SK-N-SH (cell line): ENCODE results near the gene GPR171. TPM values are rescaled to one million over a fixed set of nuclear protein-coding genes. Genes with fewer than 3 reads are reported as not detected.
A peak's percentile ranks its signal among the peaks of the same experiment; 100 is the strongest.

ENCODE experiments used
- CTCF ChIA-PET: fragments of 300-600, 350-600 bp; formaldehyde crosslinking; extraction: SDS; loops from one replicate; lab custom pipeline; 2021; lab: Yijun Ruan, JAX
- POLR2A ChIA-PET: fragments of 350-600 bp; sonication (Branson Sonifier 250); formaldehyde crosslinking; extraction: SDS; loops from one replicate; lab custom pipeline; 2020; ENCODE audit warnings: antibody characterized with exemption, inconsistent platforms; lab: Yijun Ruan, JAX
- DNase-seq: peaks from one replicate; pipeline ENCODE4 v3.0.0; 2012
- H2AFZ ChIP-seq: fragments of 200-600 bp; sonication (generic); 2 replicates; pipeline ENCODE4 v1.8.1; 2016; ENCODE audit warnings: antibody characterized with exemption, mild to moderate bottlenecking, low read depth
- H3F3A ChIP-seq: fragments of 200-600 bp; sonication (generic); replicated peaks from 2 replicates; pipeline ENCODE3; 2016; ENCODE audit warnings: antibody characterized with exemption, mild to moderate bottlenecking; ENCODE audit not compliant: insufficient read depth
- H3K27ac ChIP-seq, 2 experiments: fragments of 200-500 bp in 1 of 2; fragments of 200-600 bp in 1 of 2; sonication (Bioruptor generic) in 1 of 2; sonication (generic), shearing (Covaris generic) in 1 of 2; 2 replicates each; pipeline versions ENCODE4 v1.5.1 to v1.6.1; 2014 to 2016; ENCODE audit warnings: low read depth in 2 of 2, inconsistent platforms in 1 of 2, low read length in 1 of 2, mild to moderate bottlenecking in 1 of 2, mixed read lengths in 1 of 2
- H3K27me3 ChIP-seq: fragments of 200-600 bp; sonication (generic), shearing (Covaris generic); 2 replicates; pipeline ENCODE4 v1.6.1; 2016; ENCODE audit warnings: mixed run types; ENCODE audit not compliant: insufficient read depth
- H3K36me3 ChIP-seq, 2 experiments: fragments of 200-500 bp in 1 of 2; fragments of 200-600 bp in 1 of 2; sonication (Bioruptor generic) in 1 of 2; sonication (generic) in 1 of 2; replicated peaks in 1 of 2; 2 replicates each; pipeline versions ENCODE3 to v1.5.1; 2014 to 2016; ENCODE audit warnings: low read length in 1 of 2, mild to moderate bottlenecking in 1 of 2; ENCODE audit not compliant: insufficient read depth in 2 of 2, control insufficient read depth in 1 of 2
- H3K4me1 ChIP-seq, 2 experiments: fragments of 200-500 bp in 1 of 2; fragments of 200-600 bp in 1 of 2; sonication (Bioruptor generic) in 1 of 2; sonication (generic), shearing (Covaris generic) in 1 of 2; 2 replicates each; pipeline versions ENCODE4 v1.5.1 to v1.6.1; 2014 to 2016; ENCODE audit warnings: low read depth in 1 of 2, low read length in 1 of 2, mixed run types in 1 of 2; ENCODE audit not compliant: insufficient read depth in 2 of 2, control insufficient read depth in 1 of 2
- H3K4me2 ChIP-seq: fragments of 200-600 bp; sonication (generic), shearing (Covaris generic); 2 replicates; pipeline ENCODE4 v1.6.1; 2017; ENCODE audit warnings: mixed run types
- H3K4me3 ChIP-seq, 2 experiments: fragments of 200-500 bp in 1 of 2; fragments of 200-600 bp in 1 of 2; sonication (Bioruptor generic) in 1 of 2; sonication (generic), shearing (Covaris generic) in 1 of 2; 2 replicates each; pipeline versions ENCODE4 v1.5.1 to v1.8.1; 2014 to 2016; ENCODE audit warnings: low read depth in 2 of 2, inconsistent platforms in 1 of 2, low read length in 1 of 2, mild to moderate bottlenecking in 1 of 2, mixed read lengths in 1 of 2, moderate library complexity in 1 of 2
- H3K79me2 ChIP-seq: fragments of 200-600 bp; sonication (generic); 2 replicates; pipeline ENCODE4 v1.8.1; 2017; ENCODE audit warnings: mild to moderate bottlenecking; ENCODE audit not compliant: insufficient read depth
- H3K9ac ChIP-seq: fragments of 200-600 bp; sonication (generic); 2 replicates; pipeline ENCODE4 v1.6.1; 2017; ENCODE audit warnings: mixed run types
- H3K9me2 ChIP-seq: fragments of 200-600 bp; sonication (generic); 2 replicates; pipeline ENCODE4 v1.6.1; 2017; ENCODE audit warnings: mixed run types
- H3K9me3 ChIP-seq: fragments of 200-600 bp; sonication (generic); 2 replicates; pipeline ENCODE4 v1.6.1; 2017; ENCODE audit warnings: mixed run types, mild to moderate bottlenecking, moderate library complexity
- H4K20me1 ChIP-seq: fragments of 200-600 bp; sonication (generic); 2 replicates; pipeline ENCODE4 v1.6.1; 2017; ENCODE audit warnings: mild to moderate bottlenecking, mixed run types; ENCODE audit not compliant: insufficient read depth
- CTCF ChIP-seq: fragments of 200-600 bp; sonication (generic); IDR thresholded peaks from 2 replicates; pipeline ENCODE4 v1.6.1; 2017; ENCODE audit warnings: antibody characterized with exemption, mild to moderate bottlenecking, moderate library complexity
- NFIC ChIP-seq: IDR thresholded peaks from 2 replicates; pipeline ENCODE4 v1.4.0; 2012; ENCODE audit warnings: borderline replicate concordance
- RAD21 ChIP-seq: IDR thresholded peaks from 2 replicates; pipeline ENCODE4 v1.6.1; 2012; ENCODE audit warnings: mild to moderate bottlenecking, low read length
- SMC3 ChIP-seq: IDR thresholded peaks from 2 replicates; pipeline ENCODE4 v1.6.1; 2012; ENCODE audit warnings: low read depth, low read length, improper control_type of control experiment
- TAF1 ChIP-seq: IDR thresholded peaks from 2 replicates; pipeline ENCODE4 v1.6.1; 2012; ENCODE audit warnings: low read depth, mild to moderate bottlenecking, low read length, moderate library complexity, borderline replicate concordance
- TCF12 ChIP-seq: IDR thresholded peaks from 2 replicates; pipeline ENCODE4 v1.4.0; 2012
- USF2 ChIP-seq: fragments of 150-350 bp; IDR thresholded peaks from 2 replicates; pipeline ENCODE4 v1.6.1; 2017; ENCODE audit warnings: antibody characterized with exemption, low read length, low read depth, borderline replicate concordance
- YY1 ChIP-seq: IDR thresholded peaks from 2 replicates; pipeline ENCODE4 v1.4.0; 2012; ENCODE audit warnings: low read depth, mild to moderate bottlenecking
- WGBS: methylation state at CpG from one replicate; pipeline ENCODE4 v1.1.6; 2017; ENCODE audit warnings: low lambda C conversion rate; 5-methylcytosine and 5-hydroxymethylcytosine counted together
- polyA plus RNA-seq, 3 experiments: library from polyadenylated mRNA; depleted of rRNA; stranded (reverse); fragments of >200 nt; gene quantifications; 2 replicates each; pipeline ENCODE4 v1.2.3, GENCODE V29; 2012

Gene GPR171
- polyA plus RNA-seq, 1 of the 3 experiments (the other 2 are of a cell fraction): not detected

- Histone ChIP-seq H3K27me3 (no peaks in the 10 kb centered on the region), H4K20me1 (no peaks in the 10 kb centered on the region), H3K4me3 (no peak overlapping the region; a peak in 1 of 4 replicates), H3F3A (no peaks in the 10 kb centered on the region), H3K4me2 (no peak overlapping the region; the same call in 1 of the 2 replicates), H3K9me2 (no peaks in the 10 kb centered on the region), H3K27ac (peak overlapping the region in 1 of 2 experiments; percentile 33; a peak in 1 of 4 replicates), H2AFZ (peak overlapping the region; percentile 31; the same call in 1 of the 2 replicates), H3K4me1 (peaks cover 0 to 3% of the 10 kb centered on the region in 2 experiments; a peak in 2 of 4 replicates), H3K36me3 (no peaks in the 10 kb centered on the region), H3K79me2 (no peaks in the 10 kb centered on the region), H3K9me3 (no peaks in the 10 kb centered on the region), H3K9ac (no peak overlapping the region)
- POLR2A ChIA-PET: no interaction called here
- CTCF ChIA-PET: interaction anchor here (0.5 to 7.4 kb wide), 33 partner anchors 10 to 610 kb away, joined by 3 to 63 read pairs (median 6); partner anchors contain the start of gene P2RY14
- WGBS: 33% methylated on average over 9 of the region's 9 CpGs
- DNase-seq: peak; percentile 70
- TF ChIP-seq YY1 (no peak), TCF12 (no peak), SMC3 (peak; percentile 85), TAF1 (no peak), RAD21 (peak; percentile 93), CTCF (peak; percentile 96)
Observed at GRCh38 chr3:151227807-151228665, 25.0 kb upstream of the GPR171 start.

GRCh38 chr3:151227266-151227806 is 24.3 kb upstream of the GPR171 start:
- 70% methylated on average over 6 of the region's 6 CpGs for WGBS
- ChIA-PET POLR2A (no interaction called here), CTCF (interaction anchor here (0.7 to 7.4 kb wide), 21 partner anchors 10 to 611 kb away, joined by 3 to 63 read pairs (median 10); partner anchors contain the start of gene P2RY14)
- no peak overlapping the region; the same call in 1 of the 2 replicates for H3K4me2 ChIP-seq
- H3K27me3 ChIP-seq: no peaks in the 10 kb centered on the region
- peak overlapping the region; percentile 31; the same call in 1 of the 2 replicates for H2AFZ ChIP-seq
- no peaks in the 10 kb centered on the region for H3F3A ChIP-seq
- no peak overlapping the region; a peak in 1 of 4 replicates for H3K4me3 ChIP-seq
- H3K27ac ChIP-seq: 0 out of 4 replicates have a peak overlapping the region, but pooled peaks of 1 of the 2 experiments have one; percentile 14
- H3K4me1 ChIP-seq: peaks cover 0 to 3% of the 10 kb centered on the region in 2 experiments; a peak in 2 of 4 replicates
- no peak overlapping the region for H3K9ac ChIP-seq
- H3K79me2 ChIP-seq: no peaks in the 10 kb centered on the region
- no peaks in the 10 kb centered on the region for H3K36me3 ChIP-seq
- H3K9me3 ChIP-seq: no peaks in the 10 kb centered on the region
- TF ChIP-seq USF2: no peak
- TF ChIP-seq NFIC: no peak
- H4K20me1 ChIP-seq: no peaks in the 10 kb centered on the region
- no peak for DNase-seq
- H3K9me2 ChIP-seq: no peaks in the 10 kb centered on the region
